ENCODE data around the gene OR51M1. TPM values are rescaled to one million over a fixed set of nuclear protein-coding genes. Genes with fewer than 3 reads are reported as not detected.

Gene OR51M1
- polyA plus RNA-seq, 1 of the 3 experiments (the other 2 are of a cell fraction), result not detected

GRCh38 chr11:5368502-5369043, 15.0 kb upstream of the OR51M1 start:
- Histone ChIP-seq H3K9me3 (peaks cover 4% of the 10 kb centered on the region; the same call in 1 of the 2 replicates), H3K4me3 (ENCODE audit: low read depth in 2 of 2, low read length in 1 of 2) (no peak overlapping the region), H3K9ac (no peak overlapping the region), H3K79me2 (ENCODE audit: insufficient read depth) (no peaks in the 10 kb centered on the region), H3K9me2 (no peaks in the 10 kb centered on the region), H3F3A (replicated peaks; ENCODE audit: insufficient read depth) (peaks cover 27% of the 10 kb centered on the region), H3K36me3 (replicated peaks in 1 of 2; ENCODE audit: control insufficient read depth in 1 of 2, insufficient read depth in 2 of 2, low read length in 1 of 2) (no peaks in the 10 kb centered on the region), H3K27ac (ENCODE audit: low read depth in 2 of 2, low read length in 1 of 2) (0 out of 4 replicates have a peak overlapping the region, but pooled peaks of 1 of the 2 experiments have one; percentile 73), H2AFZ (ENCODE audit: low read depth) (no peak overlapping the region), H3K27me3 (ENCODE audit: insufficient read depth) (no peaks in the 10 kb centered on the region), H3K4me1 (ENCODE audit: control insufficient read depth in 1 of 2, insufficient read depth in 2 of 2, low read depth in 1 of 2, low read length in 1 of 2) (peaks cover 0 to 15% of the 10 kb centered on the region in 2 experiments; a peak in 1 of 4 replicates), H4K20me1 (ENCODE audit: insufficient read depth) (no peaks in the 10 kb centered on the region), H3K4me2 (no peak overlapping the region)
- TF ChIP-seq CHD2 (IDR thresholded peaks at IDR 0.05; ENCODE audit: low read length, partially characterized antibody), result no peak
- TF ChIP-seq ZBTB33 (IDR thresholded peaks at IDR 0.05; ENCODE audit: borderline replicate concordance, low read depth), result no peak
- TF ChIP-seq USF1 (IDR thresholded peaks at IDR 0.05; ENCODE audit: borderline replicate concordance, low read depth), result no peak
- no peak for TF ChIP-seq EP300 (IDR thresholded peaks at IDR 0.05; ENCODE audit: borderline replicate concordance in 1 of 2, low read depth in 1 of 2, low read length in 1 of 2)
- TF ChIP-seq SIN3A (IDR thresholded peaks at IDR 0.05; ENCODE audit: borderline replicate concordance, low read depth, low read length), result no peak
- no peak for TF ChIP-seq TEAD4 (IDR thresholded peaks at IDR 0.05; ENCODE audit: borderline replicate concordance, insufficient read depth)
- CTCF ChIA-PET, result no interaction called here
- 18% methylated on average over 3 of the region's 3 CpGs for WGBS (ENCODE audit: low lambda C conversion rate)
- POLR2A ChIA-PET, result no interaction called here
- DNase-seq, result no peak

- H3K27me3 ChIP-seq (ENCODE audit: insufficient read depth), result no peaks in the 10 kb centered on the region
- CTCF ChIA-PET, result no interaction called here
- no peak for TF ChIP-seq EZH2phosphoT487 (IDR thresholded peaks at IDR 0.05; ENCODE audit: borderline replicate concordance, low read depth)
- peak; percentile 39 for TF ChIP-seq SMC3 (IDR thresholded peaks at IDR 0.05; ENCODE audit: low read depth, low read length)
- TF ChIP-seq CTCF (IDR thresholded peaks at IDR 0.05), result peak; percentile 60
- TF ChIP-seq MEF2A (IDR thresholded peaks at IDR 0.05; ENCODE audit: borderline replicate concordance, low read depth), result no peak
- TF ChIP-seq FOXJ3 (CRISPR knock-in tag; IDR thresholded peaks at IDR 0.05), result no peak
- TF ChIP-seq MAX (IDR thresholded peaks at IDR 0.05; ENCODE audit: low read depth), result no peak
- no peak for TF ChIP-seq TEAD4 (IDR thresholded peaks at IDR 0.05; ENCODE audit: borderline replicate concordance, insufficient read depth)
- no peak for TF ChIP-seq MXI1 (IDR thresholded peaks at IDR 0.05; ENCODE audit: low read depth, low read length)
- TF ChIP-seq JUND (IDR thresholded peaks at IDR 0.05), result no peak
- TF ChIP-seq RAD21 (IDR thresholded peaks at IDR 0.05; ENCODE audit: low read length), result peak; percentile 48
- no peak for TF ChIP-seq ZBTB33 (IDR thresholded peaks at IDR 0.05; ENCODE audit: borderline replicate concordance, low read depth)
- no peak for TF ChIP-seq EP300 (IDR thresholded peaks at IDR 0.05; ENCODE audit: borderline replicate concordance in 1 of 2, low read depth in 1 of 2, low read length in 1 of 2)
- TF ChIP-seq FOXM1 (IDR thresholded peaks at IDR 0.05; ENCODE audit: low read depth), result no peak
- TF ChIP-seq POLR2AphosphoS5 (IDR thresholded peaks at IDR 0.05; ENCODE audit: low read depth, low read length), result no peak
- TF ChIP-seq GATA2 (CRISPR knock-in tag; IDR thresholded peaks at IDR 0.05), result no peak
These were observed 13.8 kb upstream of the OR51M1 start for GRCh38 chr11:5369789-5370188.

More at GRCh38 chr11:5369789-5370188, 13.8 kb upstream of the OR51M1 start:
- H2AFZ ChIP-seq (ENCODE audit: low read depth), result no peak overlapping the region
- no peaks in the 10 kb centered on the region for H3K9me2 ChIP-seq
- peak; percentile 1 for DNase-seq
- no peaks in the 10 kb centered on the region for H3K36me3 ChIP-seq (replicated peaks in 1 of 2; ENCODE audit: control insufficient read depth in 1 of 2, insufficient read depth in 2 of 2, low read length in 1 of 2)
- POLR2A ChIA-PET, result no interaction called here
- peaks cover 0 to 15% of the 10 kb centered on the region in 2 experiments; a peak in 1 of 4 replicates for H3K4me1 ChIP-seq (ENCODE audit: control insufficient read depth in 1 of 2, insufficient read depth in 2 of 2, low read depth in 1 of 2, low read length in 1 of 2)
- no peak overlapping the region for H3K27ac ChIP-seq (ENCODE audit: low read depth in 2 of 2, low read length in 1 of 2)
- peaks cover 22% of the 10 kb centered on the region for H3F3A ChIP-seq (replicated peaks; ENCODE audit: insufficient read depth)
- no peaks in the 10 kb centered on the region for H4K20me1 ChIP-seq (ENCODE audit: insufficient read depth)
- H3K4me2 ChIP-seq, result no peak overlapping the region
- peak overlapping the region in 1 of 2 experiments; percentile 6; a peak in 1 of 4 replicates for H3K4me3 ChIP-seq (ENCODE audit: low read depth in 2 of 2, low read length in 1 of 2)
- H3K79me2 ChIP-seq (ENCODE audit: insufficient read depth), result no peaks in the 10 kb centered on the region
- peaks cover 4% of the 10 kb centered on the region; the same call in 1 of the 2 replicates for H3K9me3 ChIP-seq
- no peak overlapping the region for H3K9ac ChIP-seq

Measured in SK-N-SH (cell line).